Kidney epithelial cell (primary cell): ENCODE measurements around the gene CDKAL1. TPM values are rescaled to one million over a fixed set of nuclear protein-coding genes. Genes with fewer than 3 reads are reported as not detected.
A peak's percentile ranks its signal among the peaks of the same experiment; 100 is the strongest.
"Not testable (repeated sequence)": the region's sequence is repeated elsewhere in the genome, so short reads cannot be mapped to it uniquely, and the experiment has no call there.

ENCODE experiments used
- DNase-seq: peaks from one replicate; pipeline ENCODE4 v3.0.0-alpha.2; 2010; ENCODE audit warnings: low read depth
- H3K27me3 ChIP-seq: 2 replicates; pipeline ENCODE4 v1.6.0; 2011; ENCODE audit warnings: low read length; ENCODE audit not compliant: control insufficient read depth, insufficient read depth
- H3K36me3 ChIP-seq: 2 replicates; pipeline ENCODE4 v1.5.1; 2011; ENCODE audit warnings: low read length; ENCODE audit not compliant: control insufficient read depth, insufficient read depth
- H3K4me3 ChIP-seq: 2 replicates; pipeline ENCODE4 v1.5.1; 2011; ENCODE audit warnings: low read depth, mild to moderate bottlenecking, control low read depth, low read length
- CTCF ChIP-seq: IDR thresholded peaks from 2 replicates; pipeline ENCODE4 v1.5.1; 2011; ENCODE audit warnings: mild to moderate bottlenecking, moderate library complexity, low read length, control low read depth, inconsistent platforms; ENCODE audit not compliant: insufficient read depth, poor library complexity, severe bottlenecking
- total RNA-seq: library from RNA; depleted of rRNA; stranded (reverse); fragments of >200 nt; gene quantifications from 2 replicates; pipeline ENCODE4 v1.2.3, GENCODE V29; 2015

CDKAL1 gene
- total RNA-seq, 1 donor from 2014 or later: 15.0 TPM

GRCh38 chr6:20746805-20747558 is 212.7 kb downstream of the CDKAL1 start:
- no peak for DNase-seq
- H3K4me3 ChIP-seq: no peak overlapping the region
- no peaks in the 10 kb centered on the region for H3K36me3 ChIP-seq
- no peaks in the 10 kb centered on the region for H3K27me3 ChIP-seq
- no peak for TF ChIP-seq CTCF

GRCh38 chr6:20747991-20748390 is 213.7 kb downstream of the CDKAL1 start:
- no peaks in the 10 kb centered on the region for H3K36me3 ChIP-seq
- no peaks in the 10 kb centered on the region for H3K27me3 ChIP-seq
- H3K4me3 ChIP-seq: no peak overlapping the region
- DNase-seq: no peak
- TF ChIP-seq CTCF: no peak

- no peaks in the 10 kb centered on the region for H3K36me3 ChIP-seq
- H3K4me3 ChIP-seq: no peak overlapping the region
- TF ChIP-seq CTCF: no peak
- DNase-seq: no peak
- no peaks in the 10 kb centered on the region for H3K27me3 ChIP-seq
Measured at GRCh38 chr6:20751293-20751935, 217.2 kb downstream of the CDKAL1 start.

- Histone ChIP-seq H3K36me3 (no peaks in the 10 kb centered on the region), H3K27me3 (no peaks in the 10 kb centered on the region), H3K4me3 (no peak overlapping the region)
- no peak for TF ChIP-seq CTCF
- DNase-seq: no peak
Measured at GRCh38 chr6:20755631-20756030, 221.4 kb downstream of the CDKAL1 start.

- DNase-seq, H3K4me3 ChIP-seq, H3K27me3 ChIP-seq, H3K36me3 ChIP-seq: not testable (repeated sequence)
Measured at GRCh38 chr6:20756584-20757147, 222.4 kb downstream of the CDKAL1 start.

GRCh38 chr6:20757761-20758160 is 223.5 kb downstream of the CDKAL1 start:
- DNase-seq: peak; percentile 34
- no peak for TF ChIP-seq CTCF
- H3K4me3 ChIP-seq: no peak overlapping the region
- no peaks in the 10 kb centered on the region for H3K36me3 ChIP-seq
- H3K27me3 ChIP-seq: no peaks in the 10 kb centered on the region
